ENCODE data around the gene IGF2BP2. TPM values are rescaled to one million over a fixed set of nuclear protein-coding genes. Genes with fewer than 3 reads are reported as not detected.
A peak's percentile ranks its signal among the peaks of the same experiment; 100 is the strongest.

IGF2BP2 gene
- total and polyA plus RNA-seq, 2 donors (not counting 1 experiment from before 2014, with no cell fraction given), result 0.01 TPM; not detected in 1

- TF ChIP-seq EZH2 (IDR thresholded peaks at IDR 0.05; ENCODE audit: borderline replicate concordance, insufficient read depth, low read depth, low read length, poor library complexity, severe bottlenecking) (no peak), CTCF (IDR thresholded peaks at IDR 0.05) (no peak)
- H3K4me3 Mint-ChIP-seq, result no peak overlapping the region
- H3K9me3 Mint-ChIP-seq (ENCODE audit: insufficient read depth), result no peaks in the 10 kb centered on the region
- H3K36me3 ChIP-seq (replicated peaks in 1 of 2; ENCODE audit: control extremely low read depth in 1 of 2, control insufficient read depth in 1 of 2, extremely low read depth in 1 of 2, insufficient read depth in 2 of 2, low read length in 1 of 2), result peaks cover 3 to 74% of the 10 kb centered on the region in 2 experiments
- no peaks in the 10 kb centered on the region for H3K27me3 Mint-ChIP-seq
- H3K4me1 ChIP-seq (ENCODE audit: control insufficient read depth in 2 of 2, insufficient read depth in 2 of 2, low read length in 2 of 2), result no peaks in the 10 kb centered on the region
- no peak overlapping the region for H3K4me2 ChIP-seq (replicated peaks; ENCODE audit: low read depth, low read length, poor library complexity, severe bottlenecking)
- H3K79me2 ChIP-seq (ENCODE audit: control insufficient read depth, insufficient read depth, low read length), result peaks cover 26% of the 10 kb centered on the region
- H3K4me1 Mint-ChIP-seq, result no peaks in the 10 kb centered on the region
- ChIA-PET CTCF (interaction anchor here (1.4 kb wide), 1 partner anchor 56 kb away, joined by 3 read pairs; no protein-coding TSS in a partner anchor), POLR2A (interaction anchor here (0.7 kb wide), 1 partner anchor 31 kb away, joined by 6 read pairs; no protein-coding TSS in a partner anchor)
- no peak for ATAC-seq (ENCODE audit: low read depth)
- H3K27me3 ChIP-seq (replicated peaks in 1 of 4; ENCODE audit: control extremely low read depth in 1 of 4, control insufficient read depth in 3 of 4, insufficient read depth in 4 of 4, low read length in 3 of 4), result no peaks in the 10 kb centered on the region
- H3K9ac ChIP-seq (ENCODE audit: low read length), result no peak overlapping the region
- DNase-seq, result no peak
- no peaks in the 10 kb centered on the region for H3K9me3 ChIP-seq (ENCODE audit: control extremely low read depth in 1 of 3, control insufficient read depth in 2 of 3, insufficient read depth in 1 of 3, low read length in 2 of 3)
- no peak overlapping the region for H2AFZ ChIP-seq (ENCODE audit: insufficient read depth, low read depth, low read length, poor library complexity, severe bottlenecking)
- no peak overlapping the region for H3K4me3 ChIP-seq (ENCODE audit: control extremely low read depth in 1 of 5, extremely low read depth in 1 of 5, insufficient read depth in 1 of 5, low read depth in 2 of 5, low read length in 4 of 5)
- no peak overlapping the region for H3K27ac ChIP-seq (ENCODE audit: low read length in 2 of 2)
- no peak overlapping the region for H3K27ac Mint-ChIP-seq
- no peaks in the 10 kb centered on the region for H4K20me1 ChIP-seq (ENCODE audit: control insufficient read depth, insufficient read depth, low read length, poor library complexity, severe bottlenecking)
- intact Hi-C loops (cut with micrococcal nuclease), result no loop called here
Measured at GRCh38 chr3:185605566-185605965, 219.3 kb downstream of the IGF2BP2 start.

GRCh38 chr3:185595526-185595925, 229.3 kb downstream of the IGF2BP2 start:
- peak; percentile 86 for ATAC-seq (ENCODE audit: low read depth)
- Histone ChIP-seq H3K9me3 (ENCODE audit: control extremely low read depth in 1 of 3, control insufficient read depth in 2 of 3, insufficient read depth in 1 of 3, low read length in 2 of 3) (no peaks in the 10 kb centered on the region), H3K4me2 (replicated peaks; ENCODE audit: low read depth, low read length, poor library complexity, severe bottlenecking) (peak overlapping the region; percentile 18), H3K4me3 (ENCODE audit: control extremely low read depth in 1 of 5, extremely low read depth in 1 of 5, insufficient read depth in 1 of 5, low read depth in 2 of 5, low read length in 4 of 5) (peak overlapping the region in 2 of 5 experiments; percentile 15 to 28), H3K4me1 (ENCODE audit: control insufficient read depth in 2 of 2, insufficient read depth in 2 of 2, low read length in 2 of 2) (peaks cover 29 to 35% of the 10 kb centered on the region in 2 donors), H3K36me3 (replicated peaks in 1 of 2; ENCODE audit: control extremely low read depth in 1 of 2, control insufficient read depth in 1 of 2, extremely low read depth in 1 of 2, insufficient read depth in 2 of 2, low read length in 1 of 2) (peaks cover 2 to 33% of the 10 kb centered on the region in 2 experiments), H3K79me2 (ENCODE audit: control insufficient read depth, insufficient read depth, low read length) (peaks cover 56% of the 10 kb centered on the region), H3K27me3 (replicated peaks in 1 of 4; ENCODE audit: control extremely low read depth in 1 of 4, control insufficient read depth in 3 of 4, insufficient read depth in 4 of 4, low read length in 3 of 4) (no peaks in the 10 kb centered on the region), H3K9ac (ENCODE audit: low read length) (peak overlapping the region; percentile 5), H2AFZ (ENCODE audit: insufficient read depth, low read depth, low read length, poor library complexity, severe bottlenecking) (no peak overlapping the region), H3K27ac (ENCODE audit: low read length in 2 of 2) (peak overlapping the region; percentile 74 to 81), H4K20me1 (ENCODE audit: control insufficient read depth, insufficient read depth, low read length, poor library complexity, severe bottlenecking) (no peaks in the 10 kb centered on the region)
- no peaks in the 10 kb centered on the region for H3K27me3 Mint-ChIP-seq
- POLR2A ChIA-PET, result interaction anchor here (1.6 kb wide), 1 partner anchor 10 kb away, joined by 10 read pairs; the partner anchor contains the start of gene SENP2
- peak; percentile 73 for DNase-seq
- CTCF ChIA-PET, result interaction anchor here (0.7 to 2.0 kb wide), 4 partner anchors 8 to 499 kb away, joined by 4 to 6 read pairs (median 5); no protein-coding TSS in a partner anchor
- no CpG with 5 or more reads among the region's 4 CpGs for WGBS (ENCODE audit: insufficient coverage)
- peaks cover 25% of the 10 kb centered on the region for H3K4me1 Mint-ChIP-seq
- H3K4me3 Mint-ChIP-seq, result peak overlapping the region; percentile 60
- peak overlapping the region; percentile 94 for H3K27ac Mint-ChIP-seq
- intact Hi-C loops (cut with micrococcal nuclease), result loop anchor here (1.0 kb wide), 1 partner anchor 9 kb away; the partner anchor contains the start of gene SENP2
- TF ChIP-seq EZH2 (IDR thresholded peaks at IDR 0.05; ENCODE audit: borderline replicate concordance, insufficient read depth, low read depth, low read length, poor library complexity, severe bottlenecking) (no peak), CTCF (IDR thresholded peaks at IDR 0.05) (no peak)
- no peaks in the 10 kb centered on the region for H3K9me3 Mint-ChIP-seq (ENCODE audit: insufficient read depth)
